H9 (cell line): ENCODE measurements around the gene DSTYK. TPM values are rescaled to one million over a fixed set of nuclear protein-coding genes. Genes with fewer than 3 reads are reported as not detected.

Experiments
- DNase-seq: peaks from one replicate; pipeline ENCODE4 v3.0.0-alpha.2; 2017
- H2AFZ ChIP-seq: one replicate; pipeline ENCODE4 v1.6.1; 2013; ENCODE audit warnings: mild to moderate bottlenecking, low read length, control low read depth, moderate library complexity
- H2AK5ac ChIP-seq: 2 replicates; pipeline ENCODE4 v1.6.1; 2013; ENCODE audit warnings: low read length, control low read depth, mixed read lengths; ENCODE audit not compliant: insufficient read length
- H2BK120ac ChIP-seq: one replicate; pipeline ENCODE4 v1.6.1; 2013; ENCODE audit warnings: low read depth, mild to moderate bottlenecking, low read length, control low read depth, inconsistent platforms; ENCODE audit not compliant: poor library complexity, severe bottlenecking
- H2BK12ac ChIP-seq: 2 replicates; pipeline ENCODE4 v1.6.1; 2013; ENCODE audit warnings: low read length, control low read depth, mixed read lengths, low read depth; ENCODE audit not compliant: insufficient read length
- H2BK15ac ChIP-seq: 2 replicates; pipeline ENCODE4 v1.6.1; 2013; ENCODE audit warnings: low read depth, low read length, control low read depth
- H2BK20ac ChIP-seq: one replicate; pipeline ENCODE4 v1.6.1; 2013; ENCODE audit warnings: low read depth, mild to moderate bottlenecking, low read length, control low read depth, inconsistent platforms; ENCODE audit not compliant: poor library complexity, severe bottlenecking
- H2BK5ac ChIP-seq: 2 replicates; pipeline ENCODE4 v1.6.1; 2013; ENCODE audit warnings: low read length, control low read depth, mixed read lengths; ENCODE audit not compliant: insufficient read length
- H3K14ac ChIP-seq: 2 replicates; pipeline ENCODE4 v1.6.1; 2013; ENCODE audit warnings: low read length, control low read depth; ENCODE audit not compliant: insufficient read depth
- H3K18ac ChIP-seq: 2 replicates; pipeline ENCODE4 v1.6.1; 2013; ENCODE audit warnings: low read depth, mild to moderate bottlenecking, mixed read lengths, low read length, control low read depth; ENCODE audit not compliant: insufficient read length
- H3K23ac ChIP-seq: 2 replicates; pipeline ENCODE4 v1.6.1; 2013; ENCODE audit warnings: low read length, control low read depth, mixed read lengths, low read depth; ENCODE audit not compliant: insufficient read length
- H3K23me2 ChIP-seq: 2 replicates; pipeline ENCODE4 v1.6.1; 2013; ENCODE audit warnings: low read depth, mild to moderate bottlenecking, mixed read lengths, low read length, control low read depth; ENCODE audit not compliant: insufficient read length, poor library complexity, severe bottlenecking
- H3K27ac ChIP-seq: 2 replicates; pipeline ENCODE4 v1.5.1; 2013; ENCODE audit warnings: low read length, control low read depth, mixed read lengths, low read depth; ENCODE audit not compliant: insufficient read length
- H3K27me3 ChIP-seq: 2 replicates; pipeline ENCODE4 v1.6.1; 2013; ENCODE audit warnings: low read length, control low read depth, inconsistent platforms; ENCODE audit not compliant: insufficient read depth
- H3K4ac ChIP-seq: 2 replicates; pipeline ENCODE4 v1.6.1; 2013; ENCODE audit warnings: low read depth, mild to moderate bottlenecking, control low read depth, inconsistent platforms, low read length, moderate library complexity
- H3K4me1 ChIP-seq: 2 replicates; pipeline ENCODE4 v1.6.1; 2013; ENCODE audit warnings: low read length, control low read depth, inconsistent platforms; ENCODE audit not compliant: insufficient read depth
- H3K4me2 ChIP-seq: 2 replicates; pipeline ENCODE4 v1.6.1; 2013; ENCODE audit warnings: low read length, control low read depth, mixed read lengths; ENCODE audit not compliant: insufficient read length, insufficient read depth
- H3K56ac ChIP-seq: 2 replicates; pipeline ENCODE4 v1.6.1; 2013; ENCODE audit warnings: low read depth, mild to moderate bottlenecking, mixed read lengths, low read length, control low read depth; ENCODE audit not compliant: insufficient read length
- H3K79me1 ChIP-seq: 2 replicates; pipeline ENCODE4 v1.6.1; 2013; ENCODE audit warnings: low read depth, mild to moderate bottlenecking, moderate library complexity, low read length, control low read depth, inconsistent platforms; ENCODE audit not compliant: insufficient read depth, poor library complexity, severe bottlenecking
- H3K79me2 ChIP-seq: 2 replicates; pipeline ENCODE4 v1.6.1; 2013; ENCODE audit warnings: low read length, control low read depth, inconsistent platforms; ENCODE audit not compliant: insufficient read depth
- H3K9ac ChIP-seq: 2 replicates; pipeline ENCODE4 v1.6.1; 2013; ENCODE audit warnings: low read length, control low read depth, mixed read lengths; ENCODE audit not compliant: insufficient read length; ENCODE audit errors: extremely low read depth
- H3K9me3 ChIP-seq: one replicate; pipeline ENCODE4 v1.6.1; 2013; ENCODE audit warnings: low read depth, low read length, inconsistent platforms; ENCODE audit not compliant: control insufficient read depth
- H3T11ph ChIP-seq: one replicate; pipeline ENCODE4 v1.6.1; 2013; ENCODE audit warnings: mild to moderate bottlenecking, low read length, control low read depth, inconsistent platforms
- H4K20me1 ChIP-seq: one replicate; pipeline ENCODE4 v1.6.1; 2013; ENCODE audit not compliant: control insufficient read depth, insufficient read length, insufficient read depth
- H4K5ac ChIP-seq: 2 replicates; pipeline ENCODE4 v1.6.1; 2013; ENCODE audit warnings: low read depth, mild to moderate bottlenecking, mixed read lengths, low read length, control low read depth; ENCODE audit not compliant: insufficient read length
- H4K8ac ChIP-seq: replicated peaks from 2 replicates; pipeline ENCODE4 v1.6.1; 2013; ENCODE audit warnings: low read length, control low read depth, mixed read lengths, low read depth; ENCODE audit not compliant: insufficient read length
- H4K91ac ChIP-seq: 2 replicates; pipeline ENCODE4 v1.6.1; 2013; ENCODE audit warnings: low read depth, mild to moderate bottlenecking, moderate library complexity, mixed read lengths, low read length, control low read depth; ENCODE audit not compliant: insufficient read length
- H3K27ac Mint-ChIP-seq, 3 experiments: 2 replicates in 2 of 3; 3 replicates in 1 of 3; pipeline ENCODE4 v1.8.0; 2020 to 2021; ENCODE audit warnings: mixed read lengths in 3 of 3, mild to moderate bottlenecking in 1 of 3, moderate library complexity in 1 of 3
- H3K27me3 Mint-ChIP-seq: 2 replicates; pipeline ENCODE4 v1.8.0; 2021; ENCODE audit warnings: low read depth, mild to moderate bottlenecking, moderate library complexity, mixed read lengths
- H3K36me3 Mint-ChIP-seq, 3 experiments: 2 replicates in 2 of 3; 3 replicates in 1 of 3; pipeline ENCODE4 v1.8.0; 2020 to 2021; ENCODE audit warnings: low read depth in 3 of 3, mixed read lengths in 3 of 3; ENCODE audit not compliant: insufficient read depth in 1 of 3
- H3K4me1 Mint-ChIP-seq, 2 experiments: 2 replicates each; pipeline ENCODE4 v1.8.0; 2020; ENCODE audit warnings: mixed read lengths in 2 of 2
- H3K4me3 Mint-ChIP-seq, 2 experiments: 2 replicates in 1 of 2; 3 replicates in 1 of 2; pipeline ENCODE4 v1.8.0; 2020 to 2021; ENCODE audit warnings: mild to moderate bottlenecking in 2 of 2, mixed read lengths in 2 of 2, moderate library complexity in 1 of 2
- H3K9me3 Mint-ChIP-seq, 2 experiments: 2 replicates in 1 of 2; 3 replicates in 1 of 2; pipeline ENCODE4 v1.8.0; 2020; ENCODE audit warnings: mild to moderate bottlenecking in 2 of 2, mixed read lengths in 2 of 2, moderate library complexity in 1 of 2
- CTCF ChIP-seq: fragments of 200-600 bp; sonication (generic); conservative IDR thresholded peaks from 3 replicates; pipeline ENCODE4 v1.8.0; 2021; ENCODE audit warnings: antibody characterized with exemption, mild to moderate bottlenecking
- WGBS: extraction: QIAGEN DNeasy Blood & Tissue Kit; methylation state at CpG from one replicate; pipeline ENCODE4 v1.1.7; 2013; ENCODE audit warnings: missing lambda C conversion rate, low lambda C conversion rate, mixed read lengths; ENCODE audit not compliant: insufficient read length; ENCODE audit errors: extremely low coverage; 5-methylcytosine and 5-hydroxymethylcytosine counted together
- total RNA-seq: library from RNA; stranded (reverse); gene quantifications from 2 replicates; pipeline ENCODE4 v1.2.1, GENCODE V29; 2021

Gene DSTYK
- total RNA-seq, 1 experiment from 2014 or later = 8.5 TPM

- no peak overlapping the region for H2BK20ac ChIP-seq
- H3K4ac ChIP-seq = no peak overlapping the region
- no peak overlapping the region for H3K23ac ChIP-seq
- no peaks in the 10 kb centered on the region for H3K4me1 ChIP-seq
- H3T11ph ChIP-seq = no peak overlapping the region
- no peak overlapping the region for H2BK15ac ChIP-seq
- no peak overlapping the region for H3K56ac ChIP-seq
- no peaks in the 10 kb centered on the region for H4K20me1 ChIP-seq
- no peak overlapping the region for H4K91ac ChIP-seq
- H3K4me2 ChIP-seq = no peak overlapping the region
- DNase-seq = no peak
- WGBS = no CpG with 5 or more reads among the region's 4 CpGs
- H3K27me3 ChIP-seq = no peaks in the 10 kb centered on the region
- Mint-ChIP-seq H3K9me3 (no peaks in the 10 kb centered on the region), H3K36me3 (peaks cover 0 to 9% (median 8%) of the 10 kb centered on the region in 3 experiments; a peak in 3 of 7 replicates), H3K27me3 (no peaks in the 10 kb centered on the region; the same call in 1 of the 2 replicates), H3K4me3 (no peak overlapping the region), H3K27ac (no peak overlapping the region), H3K4me1 (peaks cover 10 to 19% of the 10 kb centered on the region in 2 experiments)
- H3K23me2 ChIP-seq = no peaks in the 10 kb centered on the region
- H3K79me2 ChIP-seq = no peaks in the 10 kb centered on the region
- no peak overlapping the region for H2BK5ac ChIP-seq
- no peaks in the 10 kb centered on the region for H3K9me3 ChIP-seq
- H2AFZ ChIP-seq = no peak overlapping the region
- H3K18ac ChIP-seq = no peak overlapping the region
- no peak overlapping the region for H4K8ac ChIP-seq
- H2AK5ac ChIP-seq = no peak overlapping the region
- H4K5ac ChIP-seq = no peak overlapping the region
- H3K9ac ChIP-seq = no peak overlapping the region
- no peak overlapping the region for H3K14ac ChIP-seq
- H2BK12ac ChIP-seq = no peak overlapping the region
- H2BK120ac ChIP-seq = no peak overlapping the region
- TF ChIP-seq CTCF = no peak
- no peaks in the 10 kb centered on the region for H3K79me1 ChIP-seq
- H3K27ac ChIP-seq = no peak overlapping the region
These were observed 32.9 kb upstream of the DSTYK start for GRCh38 chr1:205244384-205244783.
